SK-N-SH (cell line): ENCODE data around the gene GTSF1L. TPM values are rescaled to one million over a fixed set of nuclear protein-coding genes. Genes with fewer than 3 reads are reported as not detected.

Experiments
- CTCF ChIA-PET: fragments of 300-600, 350-600 bp; formaldehyde crosslinking; extraction: SDS; loops from one replicate; lab custom pipeline; 2021; lab: Yijun Ruan, JAX
- POLR2A ChIA-PET: fragments of 350-600 bp; sonication (Branson Sonifier 250); formaldehyde crosslinking; extraction: SDS; loops from one replicate; lab custom pipeline; 2020; ENCODE audit warnings: antibody characterized with exemption, inconsistent platforms; lab: Yijun Ruan, JAX
- DNase-seq: peaks from one replicate; pipeline ENCODE4 v3.0.0; 2012
- H2AFZ ChIP-seq: fragments of 200-600 bp; sonication (generic); 2 replicates; pipeline ENCODE4 v1.8.1; 2016; ENCODE audit warnings: antibody characterized with exemption, mild to moderate bottlenecking, low read depth
- H3F3A ChIP-seq: fragments of 200-600 bp; sonication (generic); replicated peaks from 2 replicates; pipeline ENCODE3; 2016; ENCODE audit warnings: antibody characterized with exemption, mild to moderate bottlenecking; ENCODE audit not compliant: insufficient read depth
- H3K27ac ChIP-seq, 2 experiments: fragments of 200-500 bp in 1 of 2; fragments of 200-600 bp in 1 of 2; sonication (Bioruptor generic) in 1 of 2; sonication (generic), shearing (Covaris generic) in 1 of 2; 2 replicates each; pipeline versions ENCODE4 v1.5.1 to v1.6.1; 2014 to 2016; ENCODE audit warnings: low read depth in 2 of 2, inconsistent platforms in 1 of 2, low read length in 1 of 2, mild to moderate bottlenecking in 1 of 2, mixed read lengths in 1 of 2
- H3K27me3 ChIP-seq: fragments of 200-600 bp; sonication (generic), shearing (Covaris generic); 2 replicates; pipeline ENCODE4 v1.6.1; 2016; ENCODE audit warnings: mixed run types; ENCODE audit not compliant: insufficient read depth
- H3K36me3 ChIP-seq, 2 experiments: fragments of 200-500 bp in 1 of 2; fragments of 200-600 bp in 1 of 2; sonication (Bioruptor generic) in 1 of 2; sonication (generic) in 1 of 2; replicated peaks in 1 of 2; 2 replicates each; pipeline versions ENCODE3 to v1.5.1; 2014 to 2016; ENCODE audit warnings: low read length in 1 of 2, mild to moderate bottlenecking in 1 of 2; ENCODE audit not compliant: insufficient read depth in 2 of 2, control insufficient read depth in 1 of 2
- H3K4me1 ChIP-seq, 2 experiments: fragments of 200-500 bp in 1 of 2; fragments of 200-600 bp in 1 of 2; sonication (Bioruptor generic) in 1 of 2; sonication (generic), shearing (Covaris generic) in 1 of 2; 2 replicates each; pipeline versions ENCODE4 v1.5.1 to v1.6.1; 2014 to 2016; ENCODE audit warnings: low read depth in 1 of 2, low read length in 1 of 2, mixed run types in 1 of 2; ENCODE audit not compliant: insufficient read depth in 2 of 2, control insufficient read depth in 1 of 2
- H3K4me2 ChIP-seq: fragments of 200-600 bp; sonication (generic), shearing (Covaris generic); 2 replicates; pipeline ENCODE4 v1.6.1; 2017; ENCODE audit warnings: mixed run types
- H3K4me3 ChIP-seq, 2 experiments: fragments of 200-500 bp in 1 of 2; fragments of 200-600 bp in 1 of 2; sonication (Bioruptor generic) in 1 of 2; sonication (generic), shearing (Covaris generic) in 1 of 2; 2 replicates each; pipeline versions ENCODE4 v1.5.1 to v1.8.1; 2014 to 2016; ENCODE audit warnings: low read depth in 2 of 2, inconsistent platforms in 1 of 2, low read length in 1 of 2, mild to moderate bottlenecking in 1 of 2, mixed read lengths in 1 of 2, moderate library complexity in 1 of 2
- H3K79me2 ChIP-seq: fragments of 200-600 bp; sonication (generic); 2 replicates; pipeline ENCODE4 v1.8.1; 2017; ENCODE audit warnings: mild to moderate bottlenecking; ENCODE audit not compliant: insufficient read depth
- H3K9ac ChIP-seq: fragments of 200-600 bp; sonication (generic); 2 replicates; pipeline ENCODE4 v1.6.1; 2017; ENCODE audit warnings: mixed run types
- H3K9me2 ChIP-seq: fragments of 200-600 bp; sonication (generic); 2 replicates; pipeline ENCODE4 v1.6.1; 2017; ENCODE audit warnings: mixed run types
- H3K9me3 ChIP-seq: fragments of 200-600 bp; sonication (generic); 2 replicates; pipeline ENCODE4 v1.6.1; 2017; ENCODE audit warnings: mixed run types, mild to moderate bottlenecking, moderate library complexity
- H4K20me1 ChIP-seq: fragments of 200-600 bp; sonication (generic); 2 replicates; pipeline ENCODE4 v1.6.1; 2017; ENCODE audit warnings: mild to moderate bottlenecking, mixed run types; ENCODE audit not compliant: insufficient read depth
- EP300 ChIP-seq, 2 experiments: IDR thresholded peaks; 2 replicates each; pipeline versions ENCODE4 v1.4.0 to v1.6.1; 2012; ENCODE audit warnings: borderline replicate concordance in 1 of 2, low read depth in 1 of 2, low read length in 1 of 2
- FOSL2 ChIP-seq: IDR thresholded peaks from 2 replicates; pipeline ENCODE4 v1.4.0; 2012; ENCODE audit warnings: low read depth, mild to moderate bottlenecking, moderate library complexity, borderline replicate concordance
- FOXJ3 ChIP-seq: sonication (generic); formaldehyde crosslinking; IDR thresholded peaks from 2 replicates; pipeline ENCODE4 v1.5.1; 2020; ENCODE audit warnings: mild to moderate bottlenecking, missing genetic modification reagents
- GATA2 ChIP-seq: sonication (generic); formaldehyde crosslinking; IDR thresholded peaks from 2 replicates; pipeline ENCODE4 v1.5.0; 2020; ENCODE audit warnings: mild to moderate bottlenecking, missing genetic modification reagents
- MXI1 ChIP-seq: IDR thresholded peaks from 2 replicates; pipeline ENCODE4 v1.6.1; 2012; ENCODE audit warnings: mild to moderate bottlenecking, low read depth, low read length, improper control_type of control experiment
- NFIC ChIP-seq: IDR thresholded peaks from 2 replicates; pipeline ENCODE4 v1.4.0; 2012; ENCODE audit warnings: borderline replicate concordance
- SIN3A ChIP-seq: IDR thresholded peaks from 2 replicates; pipeline ENCODE4 v1.6.1; 2012; ENCODE audit warnings: low read depth, mild to moderate bottlenecking, low read length, moderate library complexity, borderline replicate concordance
- TCF12 ChIP-seq: IDR thresholded peaks from 2 replicates; pipeline ENCODE4 v1.4.0; 2012
- USF2 ChIP-seq: fragments of 150-350 bp; IDR thresholded peaks from 2 replicates; pipeline ENCODE4 v1.6.1; 2017; ENCODE audit warnings: antibody characterized with exemption, low read length, low read depth, borderline replicate concordance
- ZBTB33 ChIP-seq: IDR thresholded peaks from 2 replicates; pipeline ENCODE4 v1.4.0; 2012; ENCODE audit warnings: low read depth, borderline replicate concordance
- WGBS: methylation state at CpG from one replicate; pipeline ENCODE4 v1.1.6; 2017; ENCODE audit warnings: low lambda C conversion rate; 5-methylcytosine and 5-hydroxymethylcytosine counted together
- polyA plus RNA-seq, 3 experiments: library from polyadenylated mRNA; depleted of rRNA; stranded (reverse); fragments of >200 nt; gene quantifications; 2 replicates each; pipeline ENCODE4 v1.2.3, GENCODE V29; 2012
- TF ChIP-seq, protein P1 (sequence below): fragments of 200-600 bp; sonication (generic); IDR thresholded peaks from 2 replicates; pipeline ENCODE4 v1.6.1; 2017; ENCODE audit warnings: antibody characterized with exemption, mild to moderate bottlenecking, moderate library complexity

The GTSF1L gene
- polyA plus RNA-seq, 1 of the 3 experiments (the other 2 are of a cell fraction): not detected

- no peak overlapping the region for H3K4me3 ChIP-seq
- POLR2A ChIA-PET: no interaction called here
- no peaks in the 10 kb centered on the region for H3K9me2 ChIP-seq
- H3K27me3 ChIP-seq: no peaks in the 10 kb centered on the region; the same call in 1 of the 2 replicates
- 81% methylated on average over 3 of the region's 3 CpGs for WGBS
- peaks cover 8% of the 10 kb centered on the region for H3F3A ChIP-seq
- no peaks in the 10 kb centered on the region for H3K36me3 ChIP-seq
- H3K27ac ChIP-seq: no peak overlapping the region
- TF ChIP-seq NFIC (no peak), EP300 (IDR thresholded peaks at IDR 0.05; ENCODE audit: borderline replicate concordance in 1 of 2, low read depth in 1 of 2, low read length in 1 of 2) (no peak), MXI1 (no peak), SIN3A (no peak), USF2 (no peak), FOXJ3 (CRISPR knock-in tag) (no peak), ZBTB33 (no peak), TCF12 (no peak), FOSL2 (no peak), GATA2 (CRISPR knock-in tag) (no peak)
- TF ChIP-seq, protein P1, sequence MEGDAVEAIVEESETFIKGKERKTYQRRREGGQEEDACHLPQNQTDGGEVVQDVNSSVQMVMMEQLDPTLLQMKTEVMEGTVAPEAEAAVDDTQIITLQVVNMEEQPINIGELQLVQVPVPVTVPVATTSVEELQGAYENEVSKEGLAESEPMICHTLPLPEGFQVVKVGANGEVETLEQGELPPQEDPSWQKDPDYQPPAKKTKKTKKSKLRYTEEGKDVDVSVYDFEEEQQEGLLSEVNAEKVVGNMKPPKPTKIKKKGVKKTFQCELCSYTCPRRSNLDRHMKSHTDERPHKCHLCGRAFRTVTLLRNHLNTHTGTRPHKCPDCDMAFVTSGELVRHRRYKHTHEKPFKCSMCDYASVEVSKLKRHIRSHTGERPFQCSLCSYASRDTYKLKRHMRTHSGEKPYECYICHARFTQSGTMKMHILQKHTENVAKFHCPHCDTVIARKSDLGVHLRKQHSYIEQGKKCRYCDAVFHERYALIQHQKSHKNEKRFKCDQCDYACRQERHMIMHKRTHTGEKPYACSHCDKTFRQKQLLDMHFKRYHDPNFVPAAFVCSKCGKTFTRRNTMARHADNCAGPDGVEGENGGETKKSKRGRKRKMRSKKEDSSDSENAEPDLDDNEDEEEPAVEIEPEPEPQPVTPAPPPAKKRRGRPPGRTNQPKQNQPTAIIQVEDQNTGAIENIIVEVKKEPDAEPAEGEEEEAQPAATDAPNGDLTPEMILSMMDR: no peak
- TF ChIP-seq, all 33 proteins: peak for 0
- H3K9me3 ChIP-seq: no peaks in the 10 kb centered on the region
- no peaks in the 10 kb centered on the region for H3K79me2 ChIP-seq
- no peak overlapping the region for H3K4me2 ChIP-seq
- no peak for DNase-seq
- CTCF ChIA-PET: interaction anchor here (1.0 kb wide), 1 partner anchor 69 kb away, joined by 3 read pairs; no protein-coding TSS in a partner anchor
- H3K9ac ChIP-seq: no peak overlapping the region
- no peak overlapping the region for H2AFZ ChIP-seq
- H4K20me1 ChIP-seq: no peaks in the 10 kb centered on the region
- peaks cover 0 to 14% of the 10 kb centered on the region in 2 experiments; a peak in 2 of 4 replicates for H3K4me1 ChIP-seq
Measured at GRCh38 chr20:43770342-43770741, 43.5 kb upstream of the GTSF1L start.
